NAMALWA (cell line): Measurements from ENCODE around the gene RAMP1.

Experiments
- DNase-seq: peaks from one replicate; pipeline ENCODE4 v3.0.0-alpha.2; 2015; ENCODE audit warnings: low spot score

RAMP1 gene

DNA sequence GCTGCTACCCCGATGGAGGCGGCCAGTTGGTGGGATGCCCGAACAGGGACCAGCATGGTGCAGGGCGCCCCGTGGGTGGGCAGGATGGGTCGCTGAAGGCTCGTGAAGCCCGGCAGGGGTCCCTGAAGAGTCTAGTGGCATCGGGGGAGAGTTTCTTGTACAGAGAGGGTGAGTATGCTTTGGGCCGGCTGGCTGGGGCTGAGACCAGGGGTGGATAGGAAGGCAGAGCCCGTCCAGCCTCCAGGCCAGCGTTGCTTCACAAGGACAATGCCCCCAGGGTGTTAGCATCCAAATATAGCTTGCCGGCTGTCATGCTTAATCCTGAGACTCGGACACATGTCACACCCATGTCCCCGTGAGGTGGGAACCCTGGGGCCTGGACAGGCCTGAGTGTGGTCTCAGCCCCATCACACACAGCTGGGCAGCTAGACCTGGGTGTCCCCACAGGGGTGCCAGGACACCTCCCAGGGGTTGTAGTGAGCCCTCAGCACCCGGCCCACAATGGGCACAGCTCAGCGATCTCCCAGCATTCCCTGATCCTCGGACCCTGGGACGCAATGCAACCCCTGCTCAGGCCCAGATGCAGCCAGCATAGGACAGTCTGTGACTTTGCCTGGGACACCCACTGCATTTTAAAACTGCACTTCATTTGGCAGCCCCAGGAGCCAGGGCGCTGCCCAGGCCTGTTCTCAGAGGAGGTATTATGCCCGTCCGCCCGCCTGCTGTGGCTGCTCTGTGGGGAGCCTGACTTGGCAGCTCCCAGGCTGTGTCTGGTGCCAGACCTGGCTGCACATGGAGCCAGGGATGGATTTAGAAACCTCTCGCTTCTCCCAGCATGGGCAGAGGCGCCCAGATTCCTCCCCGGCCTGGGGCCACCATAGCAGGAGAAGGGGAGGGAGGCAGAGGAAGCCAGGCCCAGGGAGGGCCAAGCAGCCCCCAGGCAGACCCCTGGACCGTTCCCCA lies 36.4 kb downstream of the RAMP1 start:
- DNase-seq, result no peak

DNA sequence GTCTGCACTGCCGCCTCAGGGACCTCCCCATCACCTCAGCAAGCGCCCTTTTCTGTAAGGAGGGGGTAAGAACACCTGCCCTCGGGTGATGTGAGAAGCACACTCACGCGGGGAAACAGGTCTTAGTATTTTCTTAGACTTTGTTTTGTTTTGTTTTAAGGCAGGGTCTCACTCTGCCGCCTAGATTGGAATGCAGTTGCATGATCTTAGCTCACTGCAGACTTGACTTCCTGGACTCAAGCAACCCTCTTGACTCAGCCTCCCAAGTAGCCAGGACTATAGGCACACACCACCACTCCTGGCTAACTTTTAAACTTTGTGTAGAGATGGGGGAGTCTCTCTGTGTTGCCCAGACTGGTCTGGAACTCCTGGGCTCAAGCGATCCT lies 37.1 kb downstream of the RAMP1 start:
- DNase-seq, result no peak

- no peak for DNase-seq
These were observed 37.5 kb downstream of the RAMP1 start for GRCh38 chr2:237896956-237897355.

DNA sequence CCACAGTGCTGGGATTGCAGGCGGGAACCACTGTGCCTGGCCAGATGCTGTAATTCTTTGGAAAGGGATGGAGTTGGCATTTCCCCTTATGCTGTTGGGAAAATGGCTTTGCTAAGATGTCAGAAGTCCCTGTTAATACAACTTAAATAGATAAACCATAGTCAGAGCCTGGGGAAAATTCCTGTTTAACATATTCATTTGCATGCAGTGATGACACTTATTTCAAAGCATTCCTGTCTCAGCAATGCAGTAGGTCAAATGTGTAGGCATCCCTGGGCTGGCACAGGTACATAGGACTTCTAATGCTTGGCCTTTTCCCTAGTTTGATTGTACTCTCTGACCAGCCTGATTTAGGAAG lies 38.6 kb downstream of the RAMP1 start:
- DNase-seq, result no peak

GRCh38 chr2:237900891-237901831 lies 41.7 kb downstream of the RAMP1 start:
- no peak for DNase-seq

GRCh38 chr2:237901932-237902850 lies 42.8 kb downstream of the RAMP1 start:
- DNase-seq, result no peak

- DNase-seq, result no peak
These were observed 45.6 kb downstream of the RAMP1 start for GRCh38 chr2:237904831-237905599.

- DNase-seq, result no peak
These were observed 47.7 kb downstream of the RAMP1 start for GRCh38 chr2:237907144-237907543.

DNA sequence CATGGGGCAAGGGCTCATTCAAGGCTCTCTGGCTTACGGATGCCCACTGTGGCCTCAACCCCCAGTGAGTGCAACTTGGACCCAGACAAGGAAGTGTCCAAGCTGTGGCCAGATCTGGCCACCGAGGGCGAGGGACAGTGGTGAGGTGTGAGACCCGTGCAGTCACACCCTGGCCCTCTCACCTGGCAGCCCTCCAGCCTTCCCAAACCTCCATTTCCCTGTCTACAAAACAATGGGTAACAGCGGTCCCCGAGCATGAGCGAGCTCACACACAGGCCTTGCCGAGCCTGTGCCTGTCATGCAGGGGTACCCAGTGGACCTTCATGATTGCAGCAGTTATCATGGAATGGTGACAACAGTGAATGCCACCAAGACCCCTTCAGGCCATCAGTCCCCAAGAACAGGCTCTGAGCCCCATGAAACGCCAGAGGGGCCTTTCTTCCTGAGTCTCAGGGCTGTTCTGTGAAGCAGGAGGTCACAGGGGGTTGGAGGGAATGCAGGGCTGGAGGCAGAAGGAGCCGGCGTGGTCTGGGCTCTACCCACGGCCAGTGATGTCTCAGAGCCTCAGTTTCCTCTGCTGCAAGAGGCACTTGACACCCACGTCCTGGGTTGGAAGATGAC lies 49.8 kb downstream of the RAMP1 start:
- DNase-seq, result no peak

GRCh38 chr2:237909801-237910475 lies 50.5 kb downstream of the RAMP1 start:
- no peak for DNase-seq

DNA sequence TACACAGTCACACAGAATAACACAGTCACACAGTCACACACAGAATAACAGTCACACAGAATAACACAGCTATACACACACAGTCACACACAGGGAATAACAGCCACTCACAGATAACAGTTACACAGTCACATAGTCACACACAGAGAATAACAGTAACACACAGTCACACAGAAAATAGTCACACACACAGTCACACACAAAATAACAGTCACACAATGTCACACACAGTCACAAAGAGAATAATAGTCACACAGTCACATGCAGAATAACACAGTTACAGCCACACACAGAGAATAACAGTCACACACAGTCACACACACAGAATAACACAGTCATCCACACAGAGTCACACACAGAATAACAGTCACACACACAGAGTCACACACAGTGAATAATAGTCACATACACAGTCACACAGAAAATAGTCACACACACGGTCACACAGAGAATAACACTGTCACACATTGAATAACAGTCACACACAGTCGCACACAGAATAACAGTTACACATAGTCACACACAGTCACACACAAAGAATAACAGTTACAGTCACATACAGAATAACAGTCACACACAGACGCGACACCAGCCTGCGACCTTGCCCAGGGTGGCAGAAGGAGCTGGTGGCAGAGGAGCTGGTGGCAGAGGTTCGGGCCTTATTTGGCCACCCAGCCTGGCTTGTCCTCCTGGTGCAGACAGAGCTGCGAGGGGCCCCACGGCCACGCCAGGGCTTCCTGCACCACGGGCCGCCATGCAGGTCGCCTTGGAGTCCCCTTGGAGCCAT lies 51.3 kb downstream of the RAMP1 start:
- no peak for DNase-seq

- no peak for DNase-seq
These were observed 52.1 kb downstream of the RAMP1 start for GRCh38 chr2:237911363-237912017.

- DNase-seq, result no peak
These were observed 53.1 kb downstream of the RAMP1 start for GRCh38 chr2:237912271-237913192.

DNA sequence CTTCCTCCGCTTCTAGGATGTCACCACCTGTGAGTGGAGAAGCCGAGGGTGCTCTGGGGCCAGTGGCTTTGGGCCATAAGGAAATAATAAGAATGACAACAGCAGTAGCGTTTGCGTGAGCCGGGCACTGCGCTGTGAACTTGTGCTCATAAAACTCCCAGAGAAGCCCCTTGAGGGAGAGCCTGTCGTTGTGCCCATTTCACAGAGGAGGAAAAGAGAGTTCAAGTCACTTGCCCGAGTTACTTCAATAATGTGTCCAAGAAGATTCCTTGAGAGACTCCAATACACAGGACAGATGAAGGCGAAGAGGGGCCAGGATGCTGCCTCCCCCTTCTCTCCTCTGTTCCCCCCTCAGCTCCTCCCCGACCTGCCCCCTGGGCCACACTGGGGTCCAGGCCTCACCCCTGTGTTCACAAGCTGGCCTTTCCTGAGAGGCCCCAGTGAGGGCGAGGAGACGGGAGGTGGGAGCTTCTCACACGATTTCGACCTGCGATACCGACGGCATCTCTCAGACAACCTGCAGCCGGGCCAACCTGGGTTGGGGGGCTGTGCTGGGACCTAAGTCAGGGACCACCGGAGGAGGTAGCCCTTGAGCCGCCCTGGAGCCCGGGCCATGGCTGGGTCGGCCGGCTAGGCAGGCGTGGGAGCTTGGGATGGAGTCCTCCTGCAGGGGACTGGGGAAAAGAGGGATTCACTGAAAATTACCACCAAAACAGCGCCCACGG lies 53.9 kb downstream of the RAMP1 start:
- no peak for DNase-seq

- no peak for DNase-seq
These were observed 56.2 kb downstream of the RAMP1 start for GRCh38 chr2:237915576-237915975.

DNA sequence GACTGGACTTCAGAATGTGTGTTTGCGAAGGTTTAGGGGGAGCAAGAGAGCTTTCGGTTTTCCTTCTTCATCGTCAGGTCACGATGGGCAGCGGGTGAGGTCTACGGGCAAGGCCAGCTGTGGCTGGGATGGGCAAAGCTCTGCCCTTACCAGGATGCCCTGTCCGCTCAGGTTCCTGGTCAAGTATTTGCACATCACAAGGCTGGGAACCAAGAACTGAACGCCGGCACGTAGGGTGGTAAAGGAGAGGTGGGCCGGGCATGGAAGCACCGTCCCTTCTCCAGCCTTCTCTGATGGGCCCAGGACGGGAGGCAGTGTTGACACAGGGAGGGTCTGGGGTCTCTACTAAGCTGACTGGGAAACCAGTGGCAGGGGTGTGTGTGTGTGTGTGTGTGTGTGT lies 56.9 kb downstream of the RAMP1 start:
- DNase-seq, result no peak
